Kidney epithelial cell (primary cell): ENCODE results near the gene NPL. TPM values are rescaled to one million over a fixed set of nuclear protein-coding genes. Genes with fewer than 3 reads are reported as not detected.

Source experiments
- DNase-seq: peaks from one replicate; pipeline ENCODE4 v3.0.0-alpha.2; 2010; ENCODE audit warnings: low read depth
- H3K27me3 ChIP-seq: 2 replicates; pipeline ENCODE4 v1.6.0; 2011; ENCODE audit warnings: low read length; ENCODE audit not compliant: control insufficient read depth, insufficient read depth
- H3K36me3 ChIP-seq: 2 replicates; pipeline ENCODE4 v1.5.1; 2011; ENCODE audit warnings: low read length; ENCODE audit not compliant: control insufficient read depth, insufficient read depth
- H3K4me3 ChIP-seq: 2 replicates; pipeline ENCODE4 v1.5.1; 2011; ENCODE audit warnings: low read depth, mild to moderate bottlenecking, control low read depth, low read length
- total RNA-seq: library from RNA; depleted of rRNA; stranded (reverse); fragments of >200 nt; gene quantifications from 2 replicates; pipeline ENCODE4 v1.2.3, GENCODE V29; 2015
- TF ChIP-seq, protein P1 (sequence below): IDR thresholded peaks from 2 replicates; pipeline ENCODE4 v1.5.1; 2011; ENCODE audit warnings: mild to moderate bottlenecking, moderate library complexity, low read length, control low read depth, inconsistent platforms; ENCODE audit not compliant: insufficient read depth, poor library complexity, severe bottlenecking

Gene NPL
- total RNA-seq, 1 donor from 2014 or later, result 2.3 TPM

DNA sequence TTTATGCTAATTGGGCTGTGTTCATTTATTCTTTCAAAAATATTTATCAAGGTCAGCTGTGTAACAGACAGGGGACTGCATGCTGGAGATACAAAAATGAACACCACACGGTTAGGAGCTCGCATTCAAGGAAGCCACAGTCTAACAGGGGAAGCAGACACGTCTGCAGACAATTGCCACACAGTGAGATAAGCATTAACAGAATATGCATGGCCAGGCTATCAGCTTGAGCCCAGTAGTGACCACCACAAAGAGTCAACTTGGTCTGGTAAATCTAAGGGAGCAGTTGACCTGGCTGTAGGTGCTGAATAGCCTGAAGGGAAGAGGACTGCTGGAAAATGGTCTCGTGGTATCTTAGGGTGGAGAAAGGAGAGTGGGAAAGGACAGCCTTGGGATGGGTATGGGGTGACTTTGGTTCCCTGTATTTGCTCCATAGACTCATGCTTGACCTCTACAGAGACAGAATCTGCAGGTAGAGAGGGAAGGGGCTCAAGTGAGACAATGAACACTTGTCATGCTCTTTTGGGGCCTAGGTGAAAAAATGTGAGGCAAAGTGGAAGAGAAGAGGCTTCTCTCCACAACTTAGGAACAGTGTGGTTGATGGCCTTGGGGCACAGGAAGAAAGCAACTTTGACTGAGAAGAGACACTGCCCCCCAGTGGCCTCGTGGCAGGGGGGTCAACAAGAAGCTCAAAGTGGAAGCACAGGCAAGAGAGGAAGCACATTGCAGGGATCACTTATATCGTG lies 7.6 kb upstream of the NPL start:
- Histone ChIP-seq H3K36me3 (no peaks in the 10 kb centered on the region), H3K27me3 (no peaks in the 10 kb centered on the region), H3K4me3 (no peak overlapping the region)
- TF ChIP-seq, protein P1, sequence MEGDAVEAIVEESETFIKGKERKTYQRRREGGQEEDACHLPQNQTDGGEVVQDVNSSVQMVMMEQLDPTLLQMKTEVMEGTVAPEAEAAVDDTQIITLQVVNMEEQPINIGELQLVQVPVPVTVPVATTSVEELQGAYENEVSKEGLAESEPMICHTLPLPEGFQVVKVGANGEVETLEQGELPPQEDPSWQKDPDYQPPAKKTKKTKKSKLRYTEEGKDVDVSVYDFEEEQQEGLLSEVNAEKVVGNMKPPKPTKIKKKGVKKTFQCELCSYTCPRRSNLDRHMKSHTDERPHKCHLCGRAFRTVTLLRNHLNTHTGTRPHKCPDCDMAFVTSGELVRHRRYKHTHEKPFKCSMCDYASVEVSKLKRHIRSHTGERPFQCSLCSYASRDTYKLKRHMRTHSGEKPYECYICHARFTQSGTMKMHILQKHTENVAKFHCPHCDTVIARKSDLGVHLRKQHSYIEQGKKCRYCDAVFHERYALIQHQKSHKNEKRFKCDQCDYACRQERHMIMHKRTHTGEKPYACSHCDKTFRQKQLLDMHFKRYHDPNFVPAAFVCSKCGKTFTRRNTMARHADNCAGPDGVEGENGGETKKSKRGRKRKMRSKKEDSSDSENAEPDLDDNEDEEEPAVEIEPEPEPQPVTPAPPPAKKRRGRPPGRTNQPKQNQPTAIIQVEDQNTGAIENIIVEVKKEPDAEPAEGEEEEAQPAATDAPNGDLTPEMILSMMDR, result peak; percentile 73
- DNase-seq, result no peak

DNA sequence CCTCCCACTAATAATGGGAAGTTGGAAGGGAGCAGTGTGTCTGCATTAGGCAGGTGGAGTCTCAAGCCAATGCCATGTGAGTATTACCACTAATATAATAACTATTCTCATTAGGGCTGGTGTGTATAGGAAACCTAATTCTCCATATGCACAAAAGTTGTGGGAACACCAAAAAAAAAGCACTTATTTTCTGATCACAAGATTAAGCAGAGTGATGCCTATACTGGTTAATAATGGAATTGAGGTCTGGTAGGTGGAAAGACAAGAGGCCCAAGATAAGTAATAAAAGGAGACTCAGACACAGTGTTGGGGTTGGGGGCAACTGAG lies 7.0 kb upstream of the NPL start:
- no peak for DNase-seq
- TF ChIP-seq, protein P1, result no peak
- H3K4me3 ChIP-seq, result no peak overlapping the region
- no peaks in the 10 kb centered on the region for H3K36me3 ChIP-seq
- H3K27me3 ChIP-seq, result no peaks in the 10 kb centered on the region

DNA sequence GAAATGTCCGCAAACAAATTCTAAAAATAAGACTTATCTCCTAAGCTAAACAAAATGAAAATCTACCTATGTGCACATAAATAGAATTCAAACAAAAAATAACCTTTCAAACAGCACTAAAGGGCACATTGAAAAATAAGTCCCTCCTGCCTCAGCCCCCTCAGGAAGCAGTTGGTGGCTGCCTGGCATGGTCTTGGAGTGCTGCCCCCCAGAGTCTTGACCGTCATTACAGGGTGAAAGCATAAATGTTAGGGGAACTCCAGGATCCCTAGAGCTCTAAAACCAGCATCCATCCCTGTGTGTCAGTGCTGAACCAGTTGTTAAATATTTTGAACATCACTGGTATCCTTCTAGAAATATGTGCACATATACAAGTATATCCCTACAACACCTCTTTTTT lies 6.5 kb upstream of the NPL start:
- DNase-seq, result no peak
- TF ChIP-seq, protein P1, result peak; percentile 19
- Histone ChIP-seq H3K4me3 (no peak overlapping the region), H3K27me3 (no peaks in the 10 kb centered on the region), H3K36me3 (no peaks in the 10 kb centered on the region)

DNA sequence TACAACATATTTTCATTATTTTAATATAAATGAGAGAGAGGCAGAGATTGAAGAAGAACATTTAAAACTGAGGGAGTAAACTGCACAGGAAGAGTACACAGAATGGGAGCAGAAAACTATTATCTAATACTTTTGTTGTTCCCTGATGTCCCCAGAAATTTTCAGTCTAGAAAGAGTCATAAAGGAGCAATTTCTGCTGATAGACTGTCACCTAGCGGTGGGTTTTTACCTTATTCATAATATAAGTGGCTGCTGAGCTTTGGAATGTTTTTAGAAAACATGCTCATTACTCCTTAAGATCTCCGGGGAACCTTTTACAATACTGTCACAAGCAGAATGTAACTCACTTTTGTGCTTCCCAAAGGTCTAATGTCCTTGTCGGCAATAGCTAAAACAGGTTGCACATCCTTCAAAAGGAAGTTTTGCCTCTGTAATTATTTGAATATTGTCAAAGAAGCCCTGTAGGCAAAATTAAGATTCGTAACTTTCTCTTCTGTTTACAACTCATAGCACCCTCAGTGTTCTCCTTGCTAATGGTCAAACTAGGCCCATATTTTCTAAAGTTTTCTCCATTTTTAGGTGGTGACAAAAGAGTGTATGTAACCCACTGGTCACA lies 4.9 kb upstream of the NPL start:
- no peak for DNase-seq
- Histone ChIP-seq H3K36me3 (no peaks in the 10 kb centered on the region), H3K27me3 (peaks cover 5% of the 10 kb centered on the region), H3K4me3 (no peak overlapping the region)
- TF ChIP-seq, protein P1, result peak; percentile 72

DNA sequence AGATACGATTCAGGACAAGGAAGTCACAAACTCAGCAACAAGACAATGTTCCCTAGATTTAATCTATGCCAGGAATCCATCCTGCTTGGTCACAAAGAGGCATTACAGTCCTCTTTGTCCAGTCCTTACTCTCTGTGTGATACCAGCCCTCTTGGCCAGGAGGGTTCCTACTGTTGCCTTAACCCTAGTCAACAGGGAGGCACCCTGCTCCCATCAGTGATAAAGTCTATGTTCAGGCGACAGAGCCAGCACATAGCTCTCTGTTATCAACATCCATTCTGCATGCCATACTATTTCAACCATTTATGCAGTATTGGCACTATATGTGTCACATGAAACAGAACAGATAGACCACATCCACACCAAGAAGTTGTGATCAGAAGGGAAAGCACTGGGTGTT lies 4.4 kb upstream of the NPL start:
- Histone ChIP-seq H3K36me3 (no peaks in the 10 kb centered on the region), H3K27me3 (peaks cover 5% of the 10 kb centered on the region), H3K4me3 (no peak overlapping the region)
- DNase-seq, result no peak
- TF ChIP-seq, protein P1, result no peak
